Dermis blood vessel endothelial cell (primary cell): ENCODE measurements around the gene MLXIP. TPM values are rescaled to one million over a fixed set of nuclear protein-coding genes. Genes with fewer than 3 reads are reported as not detected.
A peak's percentile ranks its signal among the peaks of the same experiment; 100 is the strongest.
"Not testable (repeated sequence)": the region's sequence is repeated elsewhere in the genome, so short reads cannot be mapped to it uniquely, and the experiment has no call there.

Experiments used
- DNase-seq: peaks from one replicate; pipeline ENCODE4 v3.0.0; 2010
- total RNA-seq: library from RNA; depleted of rRNA; stranded (reverse); fragments of >200 nt; gene quantifications from 2 replicates; pipeline ENCODE4 v1.2.3, GENCODE V29; 2014

The MLXIP gene
- total RNA-seq, 1 donor from 2014 or later, result 16.7 TPM

GRCh38 chr12:122056406-122056805 is 22.1 kb upstream of the MLXIP start:
- not testable (repeated sequence) for DNase-seq

GRCh38 chr12:122057007-122057735 is 21.4 kb upstream of the MLXIP start:
- no peak for DNase-seq

DNA sequence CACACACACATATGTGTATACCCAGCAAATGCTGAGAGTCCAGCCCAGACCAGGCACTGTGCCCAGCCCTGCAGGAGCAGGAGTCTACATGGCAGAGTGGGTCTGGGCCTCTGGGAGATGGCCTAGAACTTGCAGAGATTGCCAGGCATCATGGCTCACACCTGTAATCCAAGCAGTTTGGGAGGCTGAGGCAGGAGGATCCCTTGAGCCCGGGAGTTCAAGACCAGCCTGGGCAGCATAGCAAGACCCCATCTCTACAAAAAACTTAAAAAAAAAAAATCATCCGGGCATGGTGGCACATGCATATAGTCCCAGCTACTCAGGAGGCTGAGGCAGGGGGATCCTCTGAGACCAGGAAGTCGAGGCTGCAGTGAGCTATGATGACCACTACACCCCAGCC is 20.8 kb upstream of the MLXIP start:
- no peak for DNase-seq

DNA sequence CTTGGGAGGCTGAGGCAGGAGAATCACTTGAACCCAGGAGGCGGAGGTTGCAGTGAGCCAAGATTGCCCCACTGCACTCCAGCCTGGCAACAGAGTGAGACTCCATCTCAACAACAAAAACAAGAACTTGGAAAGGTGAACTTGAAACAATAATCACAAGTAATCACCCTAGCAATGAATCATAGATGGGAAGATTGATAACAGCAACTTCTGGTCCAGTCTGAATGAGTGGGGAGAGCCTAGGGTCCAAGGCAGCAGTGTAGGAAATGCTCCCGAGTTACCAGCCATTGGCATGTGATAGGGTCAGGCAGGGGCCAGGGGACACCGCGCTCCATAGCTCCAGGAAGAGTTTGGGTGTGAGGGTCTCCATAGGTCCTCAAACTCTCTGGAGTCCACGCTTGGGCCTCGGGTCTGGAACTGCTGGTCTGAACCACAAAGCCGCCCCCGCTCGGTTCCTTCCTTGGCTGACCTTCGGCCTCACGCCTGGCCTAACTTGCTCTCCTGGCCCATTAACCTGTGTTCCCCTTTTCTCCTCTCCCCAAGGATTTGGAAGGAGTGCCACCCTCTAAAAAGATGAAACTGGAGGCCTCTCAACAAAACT is 19.9 kb upstream of the MLXIP start:
- DNase-seq, result peak; percentile 13

GRCh38 chr12:122059203-122059960 is 19.2 kb upstream of the MLXIP start:
- no peak for DNase-seq

DNA sequence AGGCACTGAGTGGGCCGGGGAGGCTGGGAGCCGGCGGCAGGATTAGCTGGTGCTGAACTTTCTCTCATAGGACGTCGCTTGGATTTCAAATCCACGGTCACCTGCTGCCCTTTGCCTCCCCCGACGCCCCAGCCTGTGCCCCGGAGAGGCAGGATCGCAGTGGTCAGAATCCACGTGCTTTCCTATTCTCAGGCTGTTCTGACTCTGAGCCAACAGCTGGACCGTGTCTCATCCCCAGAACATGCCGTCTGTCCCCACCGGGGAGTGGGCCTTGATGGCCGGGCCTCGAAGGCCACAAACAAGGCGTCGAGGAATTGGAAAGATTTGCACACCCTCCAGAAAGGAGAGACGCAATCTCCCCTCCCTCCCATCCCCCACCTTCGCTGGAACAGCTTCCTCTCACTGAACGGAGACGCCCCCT is 18.5 kb upstream of the MLXIP start:
- no peak for DNase-seq

DNA sequence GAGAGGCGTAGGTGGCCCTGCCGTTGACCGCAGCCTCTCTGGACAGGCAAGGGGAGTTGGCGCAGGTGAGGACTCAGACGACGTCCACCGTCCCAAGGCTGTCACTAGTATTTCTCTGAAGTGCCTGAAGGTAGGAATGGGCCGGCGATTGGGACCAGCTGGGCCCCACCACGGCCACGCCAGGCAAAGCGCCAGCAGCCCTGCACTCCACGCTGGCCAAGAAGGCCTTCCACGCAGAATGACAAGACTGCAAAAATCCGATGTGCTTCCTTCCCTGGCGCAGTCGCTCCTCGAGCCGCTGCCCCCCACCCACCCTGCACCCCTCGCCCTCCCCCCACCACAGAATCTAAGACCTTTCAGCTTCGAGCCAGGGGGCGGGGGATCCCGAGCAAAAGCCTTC is 17.3 kb upstream of the MLXIP start:
- DNase-seq, result no peak

- DNase-seq, result peak; percentile 63
These were observed 15.5 kb upstream of the MLXIP start for GRCh38 chr12:122062832-122063693.

DNA sequence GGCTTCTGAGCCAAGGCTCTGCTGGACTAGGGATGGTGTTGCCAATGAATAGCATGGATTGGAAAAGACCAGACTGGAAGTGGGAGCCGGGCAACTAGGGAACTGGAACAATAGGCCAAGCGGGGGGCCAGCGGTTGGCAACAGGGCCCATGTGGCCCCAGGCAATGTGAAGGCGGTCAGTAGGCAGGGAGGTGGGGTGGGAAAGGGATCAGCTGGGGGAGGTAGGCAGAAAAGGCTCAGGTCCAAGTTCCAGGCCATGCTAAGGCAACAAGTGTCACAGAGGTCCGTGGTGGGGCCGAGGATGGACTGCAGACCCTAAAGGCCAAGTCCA is 14.9 kb upstream of the MLXIP start:
- no peak for DNase-seq

DNA sequence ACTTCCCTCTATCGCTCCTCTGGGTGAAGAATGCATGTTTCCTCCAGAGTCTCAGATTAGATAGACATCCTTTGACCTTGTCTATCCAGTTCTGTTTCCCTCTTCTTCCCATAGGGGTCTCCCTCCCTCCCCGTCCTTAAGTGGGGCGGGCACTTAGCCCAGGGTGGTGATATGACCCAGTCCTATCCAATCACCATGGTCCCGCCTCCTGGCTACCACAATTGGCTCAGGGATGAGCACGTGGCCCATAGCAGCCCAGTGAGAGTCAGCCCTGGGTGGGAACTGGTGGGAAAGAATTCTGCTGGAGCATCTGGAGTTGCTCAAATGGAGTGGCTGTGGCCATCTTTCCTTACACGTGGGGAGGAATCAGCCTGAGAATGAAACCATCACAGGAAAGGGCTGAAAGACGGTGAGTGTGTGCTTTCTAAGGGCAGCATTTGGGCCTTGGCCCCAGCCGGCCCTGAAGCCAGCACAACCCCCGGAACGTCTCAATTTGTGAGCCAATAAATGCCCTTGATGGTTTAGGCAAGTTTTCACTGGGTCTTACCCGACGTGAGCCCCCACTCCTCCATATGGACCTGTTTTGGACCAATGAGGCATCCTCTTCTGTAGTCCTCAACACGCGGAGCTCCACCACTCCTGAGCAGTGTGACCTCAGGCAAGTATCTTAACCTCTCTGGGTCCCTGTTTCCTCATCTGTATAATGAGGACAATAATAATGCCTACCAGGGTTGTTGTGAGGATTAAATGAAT is 14.4 kb upstream of the MLXIP start:
- DNase-seq, result peak; percentile 88

DNA sequence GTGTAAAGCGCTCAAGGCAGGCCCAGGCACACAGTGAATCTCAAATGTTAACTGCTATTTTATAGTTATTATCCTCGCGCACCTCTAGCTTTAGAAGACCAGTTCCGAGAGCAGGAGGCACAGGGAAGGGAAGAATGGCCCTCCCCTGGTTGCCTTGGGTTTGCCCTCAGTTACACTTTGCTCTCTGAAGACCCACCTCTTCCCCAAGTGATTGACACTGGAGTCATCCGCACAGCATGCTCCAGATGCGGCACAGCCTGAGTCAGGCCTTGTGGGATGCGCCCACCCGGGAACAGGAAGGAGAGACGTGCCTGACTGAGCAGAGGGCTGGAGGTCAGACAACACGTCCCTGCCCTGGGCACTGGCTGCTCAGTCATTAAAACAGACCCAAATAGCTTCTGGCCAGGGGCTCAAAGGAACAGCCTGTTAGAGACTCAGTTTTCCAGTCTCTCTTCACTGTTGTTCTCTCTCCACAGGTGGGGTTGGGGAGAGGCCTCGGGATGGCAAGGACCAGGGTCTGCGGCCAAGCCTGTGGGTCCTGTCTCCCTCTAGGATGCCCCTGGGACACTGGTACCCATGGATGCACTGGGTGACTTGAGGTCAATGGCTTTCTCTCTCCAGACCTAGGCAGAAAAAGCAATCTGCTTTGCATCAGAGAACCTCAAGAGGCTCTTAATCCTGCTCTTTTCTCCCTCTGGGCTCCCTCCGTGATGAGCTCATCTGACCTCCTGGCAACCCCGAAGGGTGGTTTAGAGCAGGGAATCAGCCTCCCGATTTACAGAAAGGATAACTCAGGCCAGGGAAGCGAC is 13.6 kb upstream of the MLXIP start:
- peak; percentile 68 for DNase-seq

GRCh38 chr12:122067548-122067947 is 11.0 kb upstream of the MLXIP start:
- DNase-seq, result no peak

GRCh38 chr12:122067966-122068365 is 10.6 kb upstream of the MLXIP start:
- peak; percentile 71 for DNase-seq

DNA sequence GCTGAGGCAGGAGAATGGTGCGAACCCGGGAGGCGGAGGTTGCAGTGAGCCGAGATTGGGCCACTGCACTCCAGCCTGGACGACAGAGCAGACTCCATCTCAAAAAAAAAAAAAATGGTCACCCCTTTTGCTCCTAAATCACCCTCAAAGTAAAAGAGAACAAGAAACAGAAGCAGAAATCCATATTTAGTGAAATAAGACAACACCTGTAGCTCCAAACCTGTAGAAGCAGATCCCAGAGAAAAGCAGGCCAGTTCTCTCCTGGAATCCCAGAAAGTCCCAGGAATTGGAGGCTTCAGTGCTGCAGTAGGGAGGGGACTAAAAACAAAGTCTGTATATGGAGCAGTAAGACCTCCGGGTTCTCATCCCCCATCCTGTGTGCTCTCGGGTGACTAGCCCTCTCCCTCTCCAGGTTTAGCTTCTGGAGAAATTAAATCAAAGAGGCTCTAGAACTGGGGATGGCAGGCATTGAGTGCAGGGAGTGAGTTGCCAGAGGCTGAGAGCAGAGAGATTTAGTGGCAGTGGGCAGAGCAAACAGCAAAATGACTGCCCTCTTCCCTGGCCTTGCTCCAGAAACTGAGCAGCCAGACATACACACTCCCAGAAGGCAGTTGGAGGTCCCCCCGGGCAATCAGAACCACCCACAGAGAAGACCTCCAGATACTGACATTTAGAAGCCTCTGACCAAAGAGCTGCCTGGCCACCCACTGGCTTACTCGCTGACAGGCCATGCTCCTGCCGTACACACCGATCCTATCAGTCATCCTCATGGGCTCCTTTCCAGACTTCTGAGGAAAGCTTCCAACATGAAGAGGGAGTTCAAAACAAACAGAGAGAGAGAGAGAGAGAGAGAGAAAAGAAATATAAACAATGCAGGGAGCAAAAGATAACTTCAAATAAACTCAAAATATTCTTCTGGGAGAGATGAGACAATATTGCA is 6.3 kb upstream of the MLXIP start:
- peak; percentile 72 for DNase-seq

DNA sequence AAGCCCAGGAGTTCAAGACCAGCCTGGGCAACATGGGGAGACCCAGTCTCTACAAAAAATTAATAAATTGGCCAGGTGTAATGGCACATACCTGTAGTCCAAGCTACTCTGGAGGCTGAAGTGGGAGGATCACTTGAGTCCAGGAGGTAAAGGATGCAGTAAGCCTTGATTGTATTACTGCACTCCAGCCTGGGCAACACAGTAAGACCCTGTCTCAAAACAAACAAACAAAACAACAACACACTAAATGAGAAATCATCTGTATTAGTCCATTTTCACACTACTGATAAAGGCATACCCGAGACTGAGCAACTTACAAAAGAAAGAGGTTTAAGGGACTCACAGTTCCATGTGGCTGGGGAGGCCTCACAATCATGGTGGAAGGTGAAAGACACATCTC is 4.7 kb upstream of the MLXIP start:
- DNase-seq, result no peak

DNA sequence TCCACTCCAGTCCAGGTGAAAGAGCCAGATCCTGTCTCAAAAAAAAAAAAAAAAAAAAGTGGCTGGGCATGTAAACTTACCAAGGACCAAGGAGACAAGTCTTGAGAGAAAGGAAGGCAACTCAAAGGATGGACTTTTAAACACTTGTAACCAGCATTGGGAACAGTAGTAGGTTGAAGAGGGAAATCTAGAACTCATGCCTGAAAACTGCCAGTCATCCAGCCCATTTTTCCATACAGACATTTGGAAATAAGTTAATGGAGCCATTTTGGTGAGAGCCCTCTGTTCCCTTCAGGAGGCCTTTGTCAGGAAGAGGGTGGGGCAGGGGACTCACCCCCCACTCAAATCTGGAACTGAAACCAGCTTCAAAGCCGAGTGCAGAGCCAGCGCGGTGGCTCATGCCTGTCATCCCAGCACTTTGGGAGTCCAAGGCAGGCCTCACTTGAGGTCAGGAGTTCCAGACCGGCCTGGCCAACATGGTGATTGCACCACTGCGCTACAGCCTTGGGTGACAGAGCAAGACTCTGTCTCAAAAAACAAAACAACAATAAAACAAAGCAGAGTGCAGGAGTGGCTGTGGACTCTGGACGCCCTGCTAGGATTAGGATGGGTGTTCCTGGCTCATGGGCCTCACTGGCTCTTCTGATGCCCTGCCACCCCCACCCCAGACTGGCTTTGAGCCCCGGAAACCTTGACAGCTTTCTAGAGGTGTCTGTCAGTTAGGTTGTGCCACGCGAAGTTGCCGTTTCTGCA is 1.6 kb upstream of the MLXIP start:
- no peak for DNase-seq

- peak; percentile 45 for DNase-seq
These were observed 526 bp downstream of the MLXIP start for GRCh38 chr12:122079033-122079531.

DNA sequence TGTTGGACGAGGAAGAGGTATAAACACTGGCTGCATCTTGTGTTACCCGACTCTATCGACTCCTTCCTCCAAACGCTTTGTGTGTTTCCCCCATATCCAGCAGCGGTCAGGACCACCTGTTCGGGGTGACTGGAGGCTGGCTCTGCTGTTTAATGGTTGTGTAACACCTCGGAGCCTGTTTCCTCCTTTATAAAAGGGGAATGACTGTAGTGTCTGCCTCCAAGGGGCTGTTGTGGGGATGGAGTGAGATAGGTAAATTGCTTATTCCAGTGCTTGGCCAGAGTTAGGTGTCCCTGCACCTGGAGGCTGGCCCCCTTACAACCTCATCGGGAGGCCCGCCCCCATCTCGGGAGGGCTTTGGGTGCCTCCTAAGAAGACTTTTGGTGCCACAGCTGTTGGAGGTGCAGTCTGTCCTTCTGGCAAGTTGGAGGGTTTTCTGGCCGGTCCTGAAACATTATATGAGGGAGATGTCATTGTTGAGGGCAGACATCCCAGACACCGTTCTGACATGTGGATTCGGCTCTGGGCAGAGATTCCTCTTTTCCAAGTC is 1.1 kb downstream of the MLXIP start:
- DNase-seq, result peak; percentile 29
